Right lobe of liver (tissue), 6 donors: ENCODE results near the gene NR6A1. TPM values are rescaled to one million over a fixed set of nuclear protein-coding genes. Genes with fewer than 3 reads are reported as not detected.

Experiments used
- ATAC-seq, 4 donors: fragments of 200-7000 bp; cut with Tn5 transposase; one replicate each; pipeline ENCODE4 v1.9.1; 2020; ENCODE audit warnings: mild to moderate bottlenecking in 4 of 4, moderate library complexity in 4 of 4
- DNase-seq, 3 donors: peaks; one replicate each; pipeline ENCODE4 v3.0.0-alpha.2; 2020
- H3K27ac ChIP-seq, 3 donors: fragments of 200-600 bp; one replicate each; pipeline ENCODE4 v1.8.0; 2022
- H3K27me3 ChIP-seq, 2 donors: fragments of 200-600 bp; one replicate each; pipeline ENCODE4 v1.8.0; 2022
- H3K36me3 ChIP-seq, 4 donors: fragments of 200-600 bp; sonication (generic) in 1 of 4; one replicate each; pipeline versions ENCODE4 v1.5.1 to v1.8.0; 2017 to 2022; ENCODE audit warnings: control low read depth in 1 of 4
- H3K4me1 ChIP-seq, 4 donors: fragments of 200-600 bp; sonication (generic) in 1 of 4; one replicate each; pipeline versions ENCODE4 v1.5.1 to v1.8.0; 2017 to 2022; ENCODE audit warnings: control low read depth in 1 of 4
- H3K4me3 ChIP-seq, 3 donors: fragments of 200-600 bp; one replicate each; pipeline ENCODE4 v1.8.0; 2022
- H3K9me3 ChIP-seq, 4 donors: fragments of 200-600 bp; sonication (generic) in 1 of 4; one replicate each; pipeline versions ENCODE4 v1.5.1 to v1.8.0; 2017 to 2022; ENCODE audit warnings: control low read depth in 1 of 4
- CTCF ChIP-seq, 4 donors: fragments of 200-600 bp in 3 of 4; fragments of 450-650 bp in 1 of 4; IDR thresholded peaks; one replicate each; pipeline versions ENCODE4 v1.5.1 to v1.8.0; 2016 to 2022; ENCODE audit warnings: antibody characterized with exemption in 4 of 4, mild to moderate bottlenecking in 2 of 4
- POLR2A ChIP-seq: fragments of 450-650 bp; IDR thresholded peaks from one replicate; pipeline ENCODE4 v1.6.1; 2017; ENCODE audit warnings: antibody characterized with exemption, mild to moderate bottlenecking
- WGBS: methylation state at CpG from one replicate; pipeline ENCODE4 v1.1.6; 2018; ENCODE audit warnings: low coverage, low lambda C conversion rate; ENCODE audit not compliant: insufficient coverage; ENCODE audit errors: missing lambda C conversion rate; 5-methylcytosine and 5-hydroxymethylcytosine counted together
- intact Hi-C, 2 donors: fragments of 100-400 bp; cut with DNase I; formaldehyde crosslinking; loops; one replicate each; pipeline versions ENCODE4 v1.11.2 to v1.14.1; 2022
- total RNA-seq, 6 experiments: library from RNA; depleted of rRNA in 2 of 6; stranded (reverse); fragments of >200 nt in 2 of 6; fragmentation: NEBNext Ultra II Directional in 3 of 6; extraction: Animal tissue kit (Norgen Biotek cat#: 25700) in 3 of 6; gene quantifications; one replicate each; pipeline versions ENCODE4 v1.1.0 to v1.2.4, GENCODE V29; 2016 to 2023
- donor health status: DM: no; HTN: yes; CAD: no.
- donor health status: DM: no; HTN: no; CAD: no.
- donor health status: DM: no; HTN: no; CAD: no.
- donor health status: DM: no; HTN: yes; CAD: no.
- donor health status: DM: no; HTN: yes; CAD: no.

The NR6A1 gene
- total RNA-seq, 6 experiments from 2014 or later = 1.3 to 3.6 (median 1.9) TPM

- Histone ChIP-seq H3K9me3 (no peaks in the 10 kb centered on the region), H3K36me3 (no peaks in the 10 kb centered on the region), H3K27ac (no peak overlapping the region), H3K4me3 (no peak overlapping the region), H3K4me1 (no peaks in the 10 kb centered on the region), H3K27me3 (no peaks in the 10 kb centered on the region)
- no peak for TF ChIP-seq POLR2A
- no peak for TF ChIP-seq CTCF (IDR thresholded peaks at IDR 0.05)
- DNase-seq (no peak), ATAC-seq (no peak)
- intact Hi-C loops = loop anchor here in 1 of 2 donors (10.0 kb wide), 1 partner anchor 65 kb away; no protein-coding TSS in a partner anchor
- 91% methylated on average over 1 of the region's 2 CpGs for WGBS
Measured at GRCh38 chr9:124550072-124550471, 221.0 kb downstream of the NR6A1 start.

GRCh38 chr9:124549016-124549415 lies 222.1 kb downstream of the NR6A1 start:
- 58% methylated on average over 1 of the region's 1 CpG for WGBS

GRCh38 chr9:124544535-124544934 lies 226.6 kb downstream of the NR6A1 start:
- Histone ChIP-seq H3K4me3 (no peak overlapping the region), H3K4me1 (no peaks in the 10 kb centered on the region), H3K9me3 (no peaks in the 10 kb centered on the region), H3K27me3 (no peaks in the 10 kb centered on the region), H3K27ac (no peak overlapping the region), H3K36me3 (peaks cover 0 to 5% (median 0%) of the 10 kb centered on the region in 4 donors)
- 100% methylated on average over 2 of the region's 2 CpGs for WGBS
- ATAC-seq = no peak
- intact Hi-C loops = no loop called here
- DNase-seq = no peak
- TF ChIP-seq POLR2A (no peak), CTCF (IDR thresholded peaks at IDR 0.05) (no peak)

More at GRCh38 chr9:124549016-124549415, 222.1 kb downstream of the NR6A1 start:
- intact Hi-C loops = no loop called here
- no peak overlapping the region for H3K27ac ChIP-seq
- H3K9me3 ChIP-seq = no peaks in the 10 kb centered on the region
- H3K27me3 ChIP-seq = no peaks in the 10 kb centered on the region
- no peaks in the 10 kb centered on the region for H3K4me1 ChIP-seq
- DNase-seq (no peak), ATAC-seq (no peak)
- H3K4me3 ChIP-seq = no peak overlapping the region
- no peak for TF ChIP-seq CTCF (IDR thresholded peaks at IDR 0.05)
- no peak for TF ChIP-seq POLR2A
- H3K36me3 ChIP-seq = no peaks in the 10 kb centered on the region

GRCh38 chr9:124541824-124542223 lies 229.3 kb downstream of the NR6A1 start:
- Histone ChIP-seq H3K4me1 (no peaks in the 10 kb centered on the region), H3K9me3 (no peaks in the 10 kb centered on the region), H3K36me3 (peaks cover 0 to 20% (median 2%) of the 10 kb centered on the region in 4 donors), H3K27me3 (no peaks in the 10 kb centered on the region), H3K27ac (no peak overlapping the region), H3K4me3 (no peak overlapping the region)
- TF ChIP-seq CTCF (IDR thresholded peaks at IDR 0.05) (no peak), POLR2A (no peak)
- DNase-seq = no peak
- intact Hi-C loops = no loop called here
- ATAC-seq = no peak

- H3K36me3 ChIP-seq = peaks cover 0 to 32% (median 2%) of the 10 kb centered on the region in 4 donors
- no peak for DNase-seq
- H3K4me3 ChIP-seq = no peak overlapping the region
- no peaks in the 10 kb centered on the region for H3K4me1 ChIP-seq
- 94% methylated on average over 6 of the region's 8 CpGs for WGBS
- intact Hi-C loops = loop anchor here in 1 of 2 donors (5.0 kb wide), 1 partner anchor 116 kb away; no protein-coding TSS in a partner anchor
- H3K27me3 ChIP-seq = no peaks in the 10 kb centered on the region
- no peak for TF ChIP-seq POLR2A
- no peak for TF ChIP-seq CTCF (IDR thresholded peaks at IDR 0.05)
- no peaks in the 10 kb centered on the region for H3K9me3 ChIP-seq
- ATAC-seq = no peak
- H3K27ac ChIP-seq = no peak overlapping the region
Measured at GRCh38 chr9:124537926-124538325, 233.2 kb downstream of the NR6A1 start.
